OCI-LY1 (cell line): ENCODE data around the gene SAMD14.

Source experiments
- H2AFZ ChIP-seq: fragments of 200-600 bp; sonication (generic), shearing (Covaris generic); 2 replicates; pipeline ENCODE4 v1.6.0; 2014; ENCODE audit warnings: antibody characterized with exemption, mild to moderate bottlenecking, low read length
- H3F3A ChIP-seq: fragments of 200-600 bp; sonication (generic), shearing (Covaris generic); 2 replicates; pipeline ENCODE4 v1.6.0; 2014; ENCODE audit warnings: mild to moderate bottlenecking, antibody characterized with exemption, low read length, moderate library complexity; ENCODE audit not compliant: insufficient read depth
- H3K27ac ChIP-seq: fragments of 200-600 bp; sonication (generic); 2 replicates; pipeline ENCODE4 v1.5.1; 2014; ENCODE audit warnings: low read length, mixed run types, mild to moderate bottlenecking, low read depth; ENCODE audit not compliant: poor library complexity, severe bottlenecking
- H3K27me3 ChIP-seq: fragments of 200-600 bp; sonication (generic); 2 replicates; pipeline ENCODE4 v1.6.0; 2014; ENCODE audit warnings: antibody characterized with exemption, mild to moderate bottlenecking, low read length, moderate library complexity; ENCODE audit not compliant: insufficient read depth
- H3K36me3 ChIP-seq: fragments of 200-600 bp; sonication (generic); 2 replicates; pipeline ENCODE4 v1.6.1; 2014; ENCODE audit warnings: mild to moderate bottlenecking, antibody characterized with exemption, low read length, moderate library complexity, mixed read lengths; ENCODE audit not compliant: insufficient read depth
- H3K4me1 ChIP-seq: fragments of 200-600 bp; sonication (generic); 2 replicates; pipeline ENCODE4 v1.5.1; 2014; ENCODE audit warnings: mild to moderate bottlenecking, low read length, moderate library complexity; ENCODE audit not compliant: insufficient read depth, severe bottlenecking
- H3K4me2 ChIP-seq: fragments of 200-600 bp; sonication (generic), shearing (Covaris generic); 2 replicates; pipeline ENCODE4 v1.6.1; 2014; ENCODE audit warnings: low read length
- H3K4me3 ChIP-seq: fragments of 200-600 bp; sonication (generic); 2 replicates; pipeline ENCODE4 v1.5.1; 2014; ENCODE audit warnings: low read length, low read depth, mild to moderate bottlenecking, mixed read lengths; ENCODE audit not compliant: poor library complexity, severe bottlenecking
- H3K79me2 ChIP-seq: fragments of 200-600 bp; shearing (Covaris generic); 2 replicates; pipeline ENCODE4 v1.6.1; 2016; ENCODE audit warnings: mixed run types, low read length, mixed read lengths; ENCODE audit not compliant: insufficient read depth
- H3K9ac ChIP-seq: fragments of 200-600 bp; sonication (generic), shearing (Covaris generic); 2 replicates; pipeline ENCODE4 v1.6.1; 2014; ENCODE audit warnings: mild to moderate bottlenecking, low read length, mixed read lengths
- H3K9me2 ChIP-seq: fragments of 200-600 bp; sonication (generic), shearing (Covaris generic); 2 replicates; pipeline ENCODE4 v1.6.1; 2014; ENCODE audit warnings: low read depth, mild to moderate bottlenecking, low read length, mixed read lengths
- H3K9me3 ChIP-seq: fragments of 200-600 bp; shearing (Covaris generic); 2 replicates; pipeline ENCODE4 v1.6.1; 2014; ENCODE audit warnings: low read length, mixed read lengths
- H4K20me1 ChIP-seq: fragments of 200-600 bp; sonication (generic), shearing (Covaris generic); 2 replicates; pipeline ENCODE4 v1.6.0; 2016; ENCODE audit warnings: mild to moderate bottlenecking, low read length; ENCODE audit not compliant: insufficient read depth
- CTCF ChIP-seq: fragments of 200-600 bp; sonication (generic), shearing (Covaris generic); IDR thresholded peaks from 2 replicates; pipeline ENCODE4 v1.5.1; 2017; ENCODE audit warnings: mild to moderate bottlenecking, antibody characterized with exemption, low read length, moderate library complexity, mixed read lengths
- EZH2 ChIP-seq: fragments of 200-600 bp; sonication (generic), shearing (Covaris generic); IDR thresholded peaks from 2 replicates; pipeline ENCODE4 v1.8.0; 2017; ENCODE audit warnings: borderline replicate concordance, mixed run types, mild to moderate bottlenecking, antibody characterized with exemption, low read length, moderate library complexity, mixed read lengths

The SAMD14 gene

GRCh38 chr17:50117202-50118051, 12.5 kb downstream of the SAMD14 start:
- H3K9me3 ChIP-seq = no peaks in the 10 kb centered on the region
- no peak overlapping the region for H3K4me2 ChIP-seq
- TF ChIP-seq CTCF = peak; percentile 40
- no peak for TF ChIP-seq EZH2
- no peaks in the 10 kb centered on the region for H3K27me3 ChIP-seq
- no peaks in the 10 kb centered on the region for H3K9me2 ChIP-seq
- H3K36me3 ChIP-seq = no peaks in the 10 kb centered on the region
- H4K20me1 ChIP-seq = no peaks in the 10 kb centered on the region
- no peak overlapping the region for H3K9ac ChIP-seq
- no peak overlapping the region for H3K4me3 ChIP-seq
- no peak overlapping the region for H2AFZ ChIP-seq
- no peaks in the 10 kb centered on the region for H3F3A ChIP-seq
- H3K27ac ChIP-seq = no peak overlapping the region
- H3K4me1 ChIP-seq = no peaks in the 10 kb centered on the region
- no peaks in the 10 kb centered on the region for H3K79me2 ChIP-seq

GRCh38 chr17:50115756-50116155, 14.2 kb downstream of the SAMD14 start:
- no peak for TF ChIP-seq CTCF
- TF ChIP-seq EZH2 = no peak
- Histone ChIP-seq H3K9me2 (no peaks in the 10 kb centered on the region), H3K27ac (no peak overlapping the region), H4K20me1 (no peaks in the 10 kb centered on the region), H3K9me3 (no peaks in the 10 kb centered on the region), H3K79me2 (no peaks in the 10 kb centered on the region), H3K4me2 (no peak overlapping the region), H3K4me1 (no peaks in the 10 kb centered on the region), H3K4me3 (no peak overlapping the region), H3K9ac (no peak overlapping the region), H3F3A (no peaks in the 10 kb centered on the region), H2AFZ (no peak overlapping the region), H3K27me3 (no peaks in the 10 kb centered on the region), H3K36me3 (no peaks in the 10 kb centered on the region)

GRCh38 chr17:50114849-50115357, 15.1 kb downstream of the SAMD14 start:
- Histone ChIP-seq H3K36me3 (no peaks in the 10 kb centered on the region), H3F3A (no peaks in the 10 kb centered on the region), H2AFZ (no peak overlapping the region), H3K79me2 (no peaks in the 10 kb centered on the region), H3K4me1 (no peaks in the 10 kb centered on the region), H3K9me2 (no peaks in the 10 kb centered on the region), H3K4me2 (no peak overlapping the region), H3K4me3 (no peak overlapping the region), H4K20me1 (no peaks in the 10 kb centered on the region), H3K9ac (no peak overlapping the region), H3K9me3 (no peaks in the 10 kb centered on the region), H3K27me3 (no peaks in the 10 kb centered on the region), H3K27ac (no peak overlapping the region)
- TF ChIP-seq CTCF (peak; percentile 84), EZH2 (no peak)
